SKM-1 (cell line): Measurements from ENCODE around the gene LSMEM2.
A peak's percentile ranks its signal among the peaks of the same experiment; 100 is the strongest.
"Not testable (repeated sequence)": the region's sequence is repeated elsewhere in the genome, so short reads cannot be mapped to it uniquely, and the experiment has no call there.

Experiments
- DNase-seq: peaks from one replicate; lab custom pipeline; 2025; ENCODE audit not compliant: unreplicated experiment; lab: John Stamatoyannopoulos, UW

Gene LSMEM2

GRCh38 chr3:50245831-50246516 lies 32.9 kb upstream of the LSMEM2 start:
- peak; percentile 75 for DNase-seq

DNA sequence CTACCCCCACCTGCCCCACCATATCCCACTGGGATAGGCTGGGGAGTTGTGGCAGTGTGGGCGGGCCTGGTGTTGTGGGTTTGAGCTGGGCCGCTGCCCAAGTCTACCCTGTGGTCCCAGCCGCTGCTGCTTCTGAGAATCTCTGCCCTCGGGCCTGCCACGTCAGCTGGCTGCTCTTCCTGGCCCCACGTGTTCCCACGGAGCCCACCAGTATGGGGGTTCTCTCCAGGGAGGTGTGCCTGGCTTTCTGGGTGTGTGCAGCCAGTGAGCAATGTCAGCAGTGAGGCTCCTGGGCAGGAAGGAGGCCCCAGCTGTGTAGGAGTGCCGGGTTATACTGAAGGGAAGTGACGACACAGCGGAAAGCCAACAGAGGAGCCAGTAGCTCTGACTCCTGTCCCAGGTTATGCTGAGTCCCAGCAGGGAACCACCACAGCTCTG lies 32.4 kb upstream of the LSMEM2 start:
- peak; percentile 61 for DNase-seq

DNA sequence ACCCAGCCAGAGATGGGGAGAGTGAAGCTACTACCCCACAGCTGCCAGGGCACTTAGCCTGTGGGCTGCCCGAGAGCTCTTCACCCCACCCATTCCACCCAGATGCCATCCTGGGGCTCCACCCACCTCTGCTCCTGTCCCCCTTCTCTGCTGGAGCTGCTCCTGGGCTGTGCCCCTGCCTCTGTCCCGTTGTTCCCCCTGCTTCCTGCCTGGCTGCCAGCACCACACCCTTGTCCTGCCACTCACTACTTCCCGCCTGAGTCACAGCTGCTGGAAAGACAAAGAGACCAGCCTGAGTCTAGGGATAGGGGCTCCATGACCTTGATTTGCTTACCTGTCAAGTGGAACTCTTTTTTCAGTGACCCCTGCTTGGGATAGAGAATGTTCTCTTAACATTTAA lies 30.5 kb upstream of the LSMEM2 start:
- no peak for DNase-seq

DNA sequence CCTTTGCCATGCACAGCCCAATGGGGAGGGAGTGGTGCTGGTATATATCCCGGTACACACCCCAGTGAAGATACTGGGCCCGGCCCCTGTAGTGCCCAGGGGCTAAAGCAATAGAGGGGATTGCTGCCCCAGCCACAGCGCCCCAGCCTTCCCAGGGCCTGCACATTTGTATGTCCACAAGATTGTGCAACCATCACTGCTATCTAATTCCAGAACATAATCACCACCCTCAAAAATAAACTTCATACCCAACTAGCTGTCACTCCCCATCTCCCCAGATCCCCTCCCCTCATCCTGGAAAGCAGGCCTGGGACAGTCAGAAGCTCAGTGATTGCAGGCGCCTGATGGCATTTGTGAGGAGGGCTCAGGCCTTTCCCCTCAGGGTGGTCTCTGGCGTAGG lies 29.4 kb upstream of the LSMEM2 start:
- DNase-seq = no peak

DNA sequence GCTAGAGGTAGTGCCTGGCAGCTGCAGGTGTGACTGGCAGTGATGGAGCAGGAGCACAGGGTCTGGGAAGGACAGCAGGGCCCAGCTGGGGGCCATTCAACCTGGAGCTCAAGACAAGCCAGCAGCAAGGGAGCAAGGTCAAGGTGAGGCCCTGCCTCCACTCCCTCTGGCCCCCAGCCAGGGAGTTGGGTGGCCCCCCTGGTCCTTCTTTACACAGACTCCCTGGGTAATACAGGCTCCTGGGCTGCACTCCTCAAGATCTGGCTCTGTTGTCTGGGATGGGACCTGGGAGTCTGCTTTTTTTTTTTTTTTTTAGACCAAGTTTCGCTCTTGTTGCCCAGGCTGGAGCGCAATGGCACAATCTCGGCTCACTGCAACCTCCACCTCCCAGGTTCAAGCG lies 28.4 kb upstream of the LSMEM2 start:
- DNase-seq = no peak

DNA sequence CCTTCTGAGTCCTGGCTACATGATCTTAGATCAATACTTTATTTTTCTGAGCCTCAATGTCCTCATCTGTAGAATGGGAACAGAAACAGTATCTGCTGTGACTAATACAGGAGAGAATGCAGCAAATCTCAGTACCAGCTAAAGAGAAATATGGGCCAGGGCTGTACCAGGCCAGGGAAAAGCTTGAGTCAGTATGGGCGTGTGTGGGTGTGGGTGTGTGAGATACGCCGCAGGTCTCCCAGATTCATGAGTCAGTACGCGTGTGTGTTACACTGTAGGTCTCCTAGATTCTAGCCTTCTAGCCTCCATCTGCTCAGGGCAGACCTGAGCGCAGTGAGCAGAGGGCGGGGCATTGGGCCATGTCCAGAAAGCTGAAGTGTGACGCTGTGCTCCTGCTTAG lies 27.7 kb upstream of the LSMEM2 start:
- no peak for DNase-seq

DNA sequence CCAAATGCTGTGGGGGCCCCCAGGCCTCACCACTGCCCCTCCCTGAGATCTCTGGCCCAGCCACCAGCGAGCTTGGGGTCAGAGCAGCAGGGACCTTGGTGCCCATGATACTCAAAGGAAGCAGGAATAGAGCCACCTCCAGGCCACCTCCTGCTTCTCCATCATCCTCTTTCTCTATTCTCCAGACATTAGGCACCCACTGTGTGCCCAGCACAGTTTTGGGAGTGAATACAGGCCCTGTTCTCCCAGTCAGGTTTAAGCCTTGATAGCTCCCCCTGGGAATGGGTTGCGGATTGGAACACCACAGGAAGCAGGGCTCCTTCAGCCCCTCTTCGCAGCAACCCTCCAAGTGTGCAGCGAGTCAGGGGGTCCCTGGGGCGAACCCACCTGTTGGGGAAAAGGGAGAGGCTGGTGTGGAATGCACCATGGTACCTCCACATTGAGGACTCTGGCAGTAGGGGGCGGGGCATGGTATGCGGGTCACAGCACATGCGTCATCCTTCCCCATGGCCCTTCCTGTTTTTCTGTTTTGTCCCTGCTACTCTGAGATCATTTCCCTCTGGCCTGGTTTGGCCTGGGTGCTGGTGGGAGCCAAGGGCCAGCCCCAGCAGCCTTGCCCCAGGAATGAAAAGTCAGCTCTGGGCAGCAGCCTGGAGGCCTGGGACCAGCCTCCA lies 24.2 kb upstream of the LSMEM2 start:
- peak; percentile 34 for DNase-seq

- DNase-seq = no peak
Measured at GRCh38 chr3:50255251-50255615, 23.7 kb upstream of the LSMEM2 start.

DNA sequence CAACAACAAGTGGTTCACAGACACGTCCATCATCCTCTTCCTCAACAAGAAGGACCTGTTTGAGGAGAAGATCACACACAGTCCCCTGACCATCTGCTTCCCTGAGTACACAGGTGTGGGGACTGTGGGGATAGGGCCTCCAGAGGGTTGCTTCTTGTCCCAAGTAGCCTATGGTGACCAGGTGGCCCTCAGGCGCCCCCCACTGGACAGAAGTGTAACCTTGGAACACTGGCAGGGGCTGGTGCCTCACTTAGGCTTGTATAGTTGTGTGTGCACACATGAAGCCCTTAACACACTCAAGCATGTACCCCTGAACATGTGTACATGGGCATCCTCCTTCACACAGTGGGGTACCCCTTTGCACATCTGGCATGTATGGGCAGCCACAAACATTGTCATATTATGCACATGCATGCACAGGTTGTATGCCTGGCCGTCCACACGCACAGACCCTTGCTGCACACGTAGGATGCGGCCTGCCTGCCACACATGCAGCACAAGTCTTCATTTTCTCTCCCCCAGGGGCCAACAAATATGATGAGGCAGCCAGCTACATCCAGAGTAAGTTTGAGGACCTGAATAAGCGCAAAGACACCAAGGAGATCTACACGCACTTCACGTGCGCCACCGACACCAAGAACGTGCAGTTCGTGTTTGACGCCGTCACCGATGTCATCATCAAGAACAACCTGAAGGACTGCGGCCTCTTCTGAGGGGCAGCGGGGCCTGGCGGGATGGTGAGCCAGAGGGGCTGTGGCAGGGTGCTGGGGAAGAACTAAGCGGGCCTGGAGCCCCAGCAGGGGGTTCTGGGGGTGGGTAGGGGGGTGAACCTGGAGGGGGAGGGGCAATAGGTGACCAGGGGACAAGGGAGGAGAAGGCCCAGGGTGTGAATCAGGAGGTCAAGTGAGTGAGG lies 21.7 kb upstream of the LSMEM2 start:
- DNase-seq = no peak

GRCh38 chr3:50258029-50258680 lies 20.7 kb upstream of the LSMEM2 start:
- DNase-seq = no peak

- DNase-seq = no peak
Measured at GRCh38 chr3:50258979-50259378, 19.9 kb upstream of the LSMEM2 start.

GRCh38 chr3:50259432-50260026 lies 19.4 kb upstream of the LSMEM2 start:
- DNase-seq = no peak

DNA sequence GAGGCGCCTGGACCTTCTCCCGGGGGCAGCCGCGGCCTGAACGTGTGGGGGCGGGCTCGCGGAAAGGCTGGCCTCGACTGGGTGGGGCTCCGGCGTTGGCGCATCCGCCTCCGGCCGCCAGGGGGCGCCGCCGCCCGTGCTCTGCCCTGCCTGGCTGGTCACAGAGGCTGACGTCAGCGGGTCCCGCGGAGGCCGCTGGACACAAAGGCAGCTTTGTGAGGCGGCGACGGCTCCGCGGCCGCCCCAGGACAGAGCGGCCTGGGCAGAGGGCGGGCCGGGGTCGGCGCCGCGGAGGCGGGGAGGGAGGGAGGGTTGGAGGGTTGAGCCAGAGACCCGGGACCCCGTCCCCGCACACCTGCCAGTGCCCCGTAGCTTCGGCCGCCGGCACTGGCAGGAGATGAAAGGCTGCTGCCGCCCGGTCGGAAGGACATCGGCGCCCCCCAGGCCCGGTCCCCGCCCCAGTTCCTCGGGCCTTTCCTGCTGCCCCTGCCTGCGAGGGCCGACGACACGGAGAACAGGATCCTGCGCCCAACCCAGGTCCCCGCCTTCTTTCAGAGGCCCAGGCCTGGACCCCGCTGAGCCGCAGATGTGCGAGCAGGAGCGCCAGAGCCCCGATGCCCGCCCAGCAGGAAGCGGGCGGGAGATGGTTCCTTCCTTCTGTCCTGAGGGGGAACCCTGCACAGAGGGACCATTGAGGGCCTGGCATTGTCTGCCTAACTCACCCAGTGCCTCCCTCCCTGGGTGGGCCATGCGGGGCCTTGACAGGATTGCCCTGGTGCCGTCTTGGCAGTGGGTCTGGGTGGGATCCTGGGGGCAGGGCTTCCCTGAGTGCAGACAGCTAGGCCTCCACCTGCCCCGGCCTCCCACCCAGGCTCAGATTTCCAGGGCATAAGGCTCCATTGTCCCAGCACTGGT lies 18.6 kb upstream of the LSMEM2 start:
- DNase-seq = peak; percentile 80

DNA sequence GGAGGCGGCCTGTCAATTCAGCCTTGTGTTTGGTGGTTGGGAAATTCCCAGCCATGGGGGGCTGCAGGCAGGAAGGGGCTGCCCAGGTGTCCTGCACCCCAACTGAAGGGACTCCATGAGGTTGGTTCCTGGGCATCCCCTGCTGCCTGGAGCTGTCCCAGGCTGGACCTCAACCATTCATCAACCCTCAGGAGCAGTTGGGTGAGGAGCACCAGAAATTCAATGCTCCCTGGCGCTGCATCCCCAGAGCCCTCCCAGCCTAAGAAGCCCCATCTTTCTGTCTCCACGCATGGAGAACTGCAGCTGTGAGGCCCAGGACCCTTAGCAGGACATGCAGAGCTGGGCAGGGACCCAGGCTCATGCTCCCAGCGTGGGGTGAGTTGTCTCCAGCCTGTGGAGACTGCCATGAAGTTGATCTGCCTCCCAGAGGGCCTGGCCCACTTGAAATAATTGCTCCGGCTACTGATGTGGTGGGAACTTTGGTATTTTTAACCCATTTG lies 17.9 kb upstream of the LSMEM2 start:
- DNase-seq = no peak

DNA sequence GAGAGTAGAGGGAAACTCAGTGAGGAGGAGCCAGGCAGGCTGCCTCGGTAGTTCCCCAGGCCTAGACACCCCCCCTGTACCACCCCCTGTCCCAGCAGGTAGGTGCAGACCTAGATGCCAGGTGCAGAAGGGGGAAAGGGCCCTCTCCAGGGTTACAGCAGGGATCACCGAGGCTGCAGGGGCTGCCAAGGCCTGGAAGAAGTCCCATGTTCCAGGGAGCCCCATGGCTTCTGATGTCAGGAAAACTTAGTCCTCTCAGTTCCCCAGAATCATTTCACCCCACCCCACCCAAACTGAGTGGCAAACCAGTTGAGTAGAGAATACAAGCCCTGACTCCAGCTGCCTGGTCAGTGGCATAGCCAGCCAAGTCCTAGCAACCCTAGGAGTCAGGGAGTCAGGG lies 17.4 kb upstream of the LSMEM2 start:
- no peak for DNase-seq

DNA sequence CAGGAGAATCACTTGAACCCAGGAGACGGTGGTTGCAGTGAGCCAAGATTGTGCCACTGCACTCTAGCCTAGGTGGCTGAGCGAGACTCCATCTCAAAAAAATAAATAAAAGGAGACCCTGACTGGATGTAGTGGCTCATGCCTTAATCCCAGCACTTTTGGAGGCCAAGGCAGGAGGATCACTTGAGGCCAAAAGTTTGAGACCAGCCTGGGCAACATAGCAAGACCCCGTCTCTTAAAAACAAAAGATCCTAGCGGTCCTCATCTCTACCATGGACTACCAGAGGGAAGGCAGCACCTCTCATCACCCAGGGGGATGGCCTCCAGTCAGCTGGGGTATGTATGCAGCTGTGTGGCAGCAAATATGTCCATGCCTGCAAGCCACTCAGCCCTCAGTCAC lies 16.7 kb upstream of the LSMEM2 start:
- DNase-seq = not testable (repeated sequence)

GRCh38 chr3:50262778-50263177 lies 16.1 kb upstream of the LSMEM2 start:
- DNase-seq = no peak

- DNase-seq = no peak
Measured at GRCh38 chr3:50263478-50264382, 15.2 kb upstream of the LSMEM2 start.
